ENCODE results near the gene BACH2.
"Not testable (repeated sequence)": the region's sequence is repeated elsewhere in the genome, so short reads cannot be mapped to it uniquely, and the experiment has no call there.

The BACH2 gene

GRCh38 chr6:90055924-90056323 is 240.7 kb downstream of the BACH2 start:
- not testable (repeated sequence) for DNase-seq

- not testable (repeated sequence) for DNase-seq
Measured at GRCh38 chr6:90054193-90054592, 242.4 kb downstream of the BACH2 start.

- DNase-seq: no peak
Measured at GRCh38 chr6:90053614-90054013, 243.0 kb downstream of the BACH2 start.

- DNase-seq: no peak
Measured at GRCh38 chr6:90049295-90049694, 247.3 kb downstream of the BACH2 start.

- no peak for DNase-seq
Measured at GRCh38 chr6:90048206-90048967, 248.3 kb downstream of the BACH2 start.

- DNase-seq: peak; percentile 62
Measured at GRCh38 chr6:90045535-90045934, 251.1 kb downstream of the BACH2 start.

GRCh38 chr6:90044833-90045381 is 251.7 kb downstream of the BACH2 start:
- DNase-seq: peak; percentile 77

- no peak for DNase-seq
Measured at GRCh38 chr6:90044182-90044832, 252.3 kb downstream of the BACH2 start.

- DNase-seq: no peak
Measured at GRCh38 chr6:90040931-90041330, 255.7 kb downstream of the BACH2 start.

GRCh38 chr6:90039911-90040310 is 256.7 kb downstream of the BACH2 start:
- DNase-seq: peak; percentile 84

GRCh38 chr6:90038961-90039653 is 257.5 kb downstream of the BACH2 start:
- no peak for DNase-seq

GRCh38 chr6:90036963-90037362 is 259.7 kb downstream of the BACH2 start:
- DNase-seq: no peak

GRCh38 chr6:90035047-90035723 is 261.5 kb downstream of the BACH2 start:
- DNase-seq: peak; percentile 27

GRCh38 chr6:90033746-90034271 is 262.8 kb downstream of the BACH2 start:
- DNase-seq: no peak

GRCh38 chr6:90032489-90033212 is 264.0 kb downstream of the BACH2 start:
- not testable (repeated sequence) for DNase-seq

GRCh38 chr6:90028995-90029635 is 267.5 kb downstream of the BACH2 start:
- no peak for DNase-seq

- DNase-seq: peak; percentile 55
Measured at GRCh38 chr6:90028066-90028778, 268.4 kb downstream of the BACH2 start.

GRCh38 chr6:90026216-90026615 is 270.4 kb downstream of the BACH2 start:
- DNase-seq: no peak

GRCh38 chr6:90025523-90026061 is 271.1 kb downstream of the BACH2 start:
- peak; percentile 96 for DNase-seq

GRCh38 chr6:90024633-90025032 is 272.0 kb downstream of the BACH2 start:
- DNase-seq: no peak

Data from fibroblast of skin of abdomen (primary cell).